Fibroblast of lung (primary cell): Measurements from ENCODE around the gene ZFHX2. TPM values are rescaled to one million over a fixed set of nuclear protein-coding genes. Genes with fewer than 3 reads are reported as not detected.

Experiments used
- DNase-seq, 2 donors: peaks; one replicate each; pipeline versions ENCODE4 v3.0.0 to v3.0.0-alpha.2; 2010; ENCODE audit warnings: low read depth in 2 of 2
- H2AFZ ChIP-seq: 2 replicates; pipeline ENCODE4 v1.5.1; 2012; ENCODE audit warnings: low read length, control low read depth, inconsistent platforms
- H3K27ac ChIP-seq: 2 replicates; pipeline ENCODE4 v1.5.1; 2011; ENCODE audit warnings: low read length, control low read depth; ENCODE audit not compliant: insufficient read depth
- H3K27me3 ChIP-seq: 2 replicates; pipeline ENCODE4 v1.5.1; 2011; ENCODE audit warnings: mild to moderate bottlenecking, low read length; ENCODE audit not compliant: control insufficient read depth, insufficient read depth
- H3K36me3 ChIP-seq: 2 replicates; pipeline ENCODE4 v1.5.1; 2011; ENCODE audit warnings: low read length; ENCODE audit not compliant: control insufficient read depth, insufficient read depth
- H3K4me1 ChIP-seq: 2 replicates; pipeline ENCODE4 v1.5.1; 2011; ENCODE audit warnings: low read length; ENCODE audit not compliant: control insufficient read depth, insufficient read depth; ENCODE audit errors: extremely low read depth
- H3K4me2 ChIP-seq: 2 replicates; pipeline ENCODE4 v1.5.1; 2011; ENCODE audit warnings: low read length, control low read depth; ENCODE audit not compliant: insufficient read depth; ENCODE audit errors: extremely low read depth
- H3K4me3 ChIP-seq, 4 experiments: fragments of 200-600 bp in 1 of 4; sonication (generic) in 1 of 4; replicated peaks in 1 of 4; 2 replicates each; pipeline ENCODE4 v1.5.1; 2011 to 2016; ENCODE audit warnings: low read length in 4 of 4, low read depth in 3 of 4, mild to moderate bottlenecking in 3 of 4, control low read depth in 2 of 4, inconsistent platforms in 1 of 4, mixed read lengths in 1 of 4; ENCODE audit not compliant: insufficient read depth in 1 of 4; ENCODE audit errors: control extremely low read depth in 1 of 4
- H3K79me2 ChIP-seq: 2 replicates; pipeline ENCODE4 v1.5.1; 2012; ENCODE audit warnings: mild to moderate bottlenecking, low read length, inconsistent platforms; ENCODE audit not compliant: control insufficient read depth, insufficient read depth
- H3K9ac ChIP-seq: 2 replicates; pipeline ENCODE4 v1.5.1; 2011; ENCODE audit warnings: mild to moderate bottlenecking, low read length, control low read depth; ENCODE audit not compliant: insufficient read depth
- H3K9me3 ChIP-seq: 2 replicates; pipeline ENCODE4 v1.5.1; 2012; ENCODE audit warnings: low read depth, low read length; ENCODE audit not compliant: control insufficient read depth, insufficient read depth
- H4K20me1 ChIP-seq: 2 replicates; pipeline ENCODE4 v1.5.1; 2011; ENCODE audit warnings: low read length; ENCODE audit not compliant: control insufficient read depth, insufficient read depth; ENCODE audit errors: extremely low read depth
- EZH2 ChIP-seq: IDR thresholded peaks from 2 replicates; pipeline ENCODE4 v1.5.1; 2012; ENCODE audit warnings: low read length, control low read depth, mild to moderate bottlenecking; ENCODE audit errors: missing control alignments
- polyA plus RNA-seq, 2 donors: library from polyadenylated mRNA; depleted of rRNA in 1 of 2; stranded (reverse) in 1 of 2; unstranded in 1 of 2; fragments of >200 nt; gene quantifications; 2 replicates each; pipeline ENCODE4 v1.2.1, GENCODE V29; 2011 to 2012; ENCODE audit warnings: missing spikeins in 1 of 2
- total RNA-seq: library from RNA; depleted of rRNA; stranded (reverse); fragments of >200 nt; gene quantifications from 2 replicates; pipeline ENCODE4 v1.2.1, GENCODE V29; 2014
- TF ChIP-seq, protein P1 (sequence below), 2 donors: IDR thresholded peaks in 1 of 2; conservative IDR thresholded peaks in 1 of 2; 1 replicate in 1 of 2; 2 replicates in 1 of 2; pipeline ENCODE4 v1.5.1; 2011 to 2012; ENCODE audit warnings: low read length in 2 of 2, control low read depth in 1 of 2, inconsistent platforms in 1 of 2, low read depth in 1 of 2, mild to moderate bottlenecking in 1 of 2

ZFHX2 gene
- total and polyA plus RNA-seq, 2 donors (not counting 1 experiment from before 2014, with no cell fraction given), result 0.33 TPM; not detected in 1

DNA sequence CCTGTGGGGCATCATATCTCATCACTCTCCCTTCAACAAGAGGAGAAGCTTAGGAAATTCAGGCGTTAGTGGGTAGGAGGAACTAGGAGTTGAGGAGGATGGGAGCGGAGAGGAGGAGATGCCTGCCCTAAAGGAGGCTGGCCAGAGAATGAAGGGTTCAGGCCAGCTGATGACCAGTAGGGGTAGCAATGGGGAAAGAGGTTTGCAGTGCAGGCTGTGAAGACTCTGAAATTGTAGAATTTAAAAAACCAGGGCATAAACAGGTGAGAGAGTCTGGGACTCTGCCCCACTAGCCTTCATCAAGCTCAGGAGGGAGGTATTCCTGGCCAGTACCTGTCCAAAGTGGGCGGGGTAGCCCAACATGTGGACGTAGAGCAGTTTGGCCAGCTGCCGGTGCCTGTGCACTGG, 15.2 kb upstream of the ZFHX2 start:
- no peaks in the 10 kb centered on the region for H4K20me1 ChIP-seq
- H3K4me1 ChIP-seq, result no peaks in the 10 kb centered on the region
- peak overlapping the region; percentile 95 for H2AFZ ChIP-seq
- H3K36me3 ChIP-seq, result no peaks in the 10 kb centered on the region
- peak overlapping the region; percentile 98 for H3K4me2 ChIP-seq
- DNase-seq, result peak in 1 of 2 donors; percentile 28
- peak overlapping the region; percentile 55 to 70 (median 64) for H3K4me3 ChIP-seq
- TF ChIP-seq, protein P1, sequence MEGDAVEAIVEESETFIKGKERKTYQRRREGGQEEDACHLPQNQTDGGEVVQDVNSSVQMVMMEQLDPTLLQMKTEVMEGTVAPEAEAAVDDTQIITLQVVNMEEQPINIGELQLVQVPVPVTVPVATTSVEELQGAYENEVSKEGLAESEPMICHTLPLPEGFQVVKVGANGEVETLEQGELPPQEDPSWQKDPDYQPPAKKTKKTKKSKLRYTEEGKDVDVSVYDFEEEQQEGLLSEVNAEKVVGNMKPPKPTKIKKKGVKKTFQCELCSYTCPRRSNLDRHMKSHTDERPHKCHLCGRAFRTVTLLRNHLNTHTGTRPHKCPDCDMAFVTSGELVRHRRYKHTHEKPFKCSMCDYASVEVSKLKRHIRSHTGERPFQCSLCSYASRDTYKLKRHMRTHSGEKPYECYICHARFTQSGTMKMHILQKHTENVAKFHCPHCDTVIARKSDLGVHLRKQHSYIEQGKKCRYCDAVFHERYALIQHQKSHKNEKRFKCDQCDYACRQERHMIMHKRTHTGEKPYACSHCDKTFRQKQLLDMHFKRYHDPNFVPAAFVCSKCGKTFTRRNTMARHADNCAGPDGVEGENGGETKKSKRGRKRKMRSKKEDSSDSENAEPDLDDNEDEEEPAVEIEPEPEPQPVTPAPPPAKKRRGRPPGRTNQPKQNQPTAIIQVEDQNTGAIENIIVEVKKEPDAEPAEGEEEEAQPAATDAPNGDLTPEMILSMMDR (conservative IDR thresholded peaks at IDR 0.05 in 1 of 2, IDR thresholded peaks at IDR 0.05 in 1 of 2; ENCODE audit: low read depth in 1 of 2, low read length in 2 of 2), result peak; percentile 18 to 38
- TF ChIP-seq EZH2, result no peak
- no peaks in the 10 kb centered on the region for H3K9me3 ChIP-seq
- no peaks in the 10 kb centered on the region for H3K27me3 ChIP-seq
- H3K79me2 ChIP-seq, result no peaks in the 10 kb centered on the region
- no peak overlapping the region for H3K27ac ChIP-seq
- H3K9ac ChIP-seq, result peak overlapping the region; percentile 50

DNA sequence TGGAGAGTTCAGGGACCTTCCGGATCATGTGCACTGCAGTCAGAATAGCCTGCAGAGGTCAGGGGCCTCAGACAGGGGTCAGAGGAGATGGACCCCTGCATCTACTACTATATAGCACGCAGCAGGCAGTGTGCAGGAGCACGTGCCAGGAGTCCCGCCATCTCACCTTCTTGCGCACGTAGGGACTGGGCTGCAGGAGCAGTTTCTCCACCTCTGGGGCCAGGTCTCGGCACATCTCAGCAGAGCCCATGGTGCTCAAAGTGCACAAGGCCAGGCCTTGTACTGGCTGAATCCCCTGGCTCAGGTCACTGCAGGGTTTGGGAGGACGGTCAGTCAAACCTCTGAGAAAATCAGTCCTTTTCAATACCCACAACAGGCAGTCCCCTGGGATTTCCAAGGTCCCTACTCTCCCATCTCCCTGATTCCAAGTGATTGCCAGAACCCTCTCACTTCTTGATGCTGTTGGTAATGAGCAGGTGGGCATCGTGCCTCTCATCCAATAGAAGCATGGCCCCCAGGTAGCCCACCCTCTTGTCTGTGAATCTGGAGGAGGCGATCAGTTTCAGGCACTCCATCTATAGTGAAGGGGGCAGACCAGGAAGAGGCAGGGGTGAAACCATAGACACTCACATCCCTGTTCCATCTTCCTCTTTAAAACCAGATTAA, 14.7 kb upstream of the ZFHX2 start:
- Histone ChIP-seq H3K4me1 (no peaks in the 10 kb centered on the region), H3K79me2 (no peaks in the 10 kb centered on the region), H3K27me3 (no peaks in the 10 kb centered on the region), H3K9me3 (no peaks in the 10 kb centered on the region), H3K27ac (no peak overlapping the region), H4K20me1 (no peaks in the 10 kb centered on the region), H3K9ac (no peak overlapping the region), H3K4me3 (no peak overlapping the region), H3K36me3 (no peaks in the 10 kb centered on the region), H3K4me2 (no peak overlapping the region), H2AFZ (no peak overlapping the region)
- TF ChIP-seq, protein P1 (conservative IDR thresholded peaks at IDR 0.05 in 1 of 2, IDR thresholded peaks at IDR 0.05 in 1 of 2; ENCODE audit: low read depth in 1 of 2, low read length in 2 of 2), result no peak
- TF ChIP-seq EZH2, result no peak
- no peak for DNase-seq

DNA sequence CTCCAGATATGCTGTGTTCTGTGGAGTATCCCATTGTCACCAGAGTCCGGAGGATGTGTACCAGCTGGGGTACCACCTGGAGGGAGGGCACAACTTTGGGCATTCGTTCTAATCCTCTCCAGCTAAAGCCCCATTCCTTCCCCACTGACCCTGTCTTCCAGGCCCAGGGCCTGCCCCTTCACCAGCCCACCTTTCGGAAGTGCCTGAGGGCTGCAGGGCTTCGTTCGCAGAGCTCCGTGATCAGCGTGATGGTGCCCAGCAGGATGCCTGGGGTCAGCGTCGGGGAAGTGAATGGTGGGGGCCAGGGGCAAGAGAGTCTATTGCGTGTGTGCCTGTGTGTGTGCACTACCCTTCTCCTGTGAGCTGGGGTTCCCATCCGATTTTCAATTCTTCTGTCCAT, 14.1 kb upstream of the ZFHX2 start:
- no peaks in the 10 kb centered on the region for H3K4me1 ChIP-seq
- H3K79me2 ChIP-seq, result no peaks in the 10 kb centered on the region
- H3K36me3 ChIP-seq, result no peaks in the 10 kb centered on the region
- no peak overlapping the region for H3K4me3 ChIP-seq
- no peaks in the 10 kb centered on the region for H3K27me3 ChIP-seq
- no peak overlapping the region for H3K4me2 ChIP-seq
- H2AFZ ChIP-seq, result no peak overlapping the region
- no peak overlapping the region for H3K9ac ChIP-seq
- H3K9me3 ChIP-seq, result no peaks in the 10 kb centered on the region
- H4K20me1 ChIP-seq, result no peaks in the 10 kb centered on the region
- no peak for DNase-seq
- TF ChIP-seq, protein P1 (conservative IDR thresholded peaks at IDR 0.05 in 1 of 2, IDR thresholded peaks at IDR 0.05 in 1 of 2; ENCODE audit: low read depth in 1 of 2, low read length in 2 of 2), result no peak
- TF ChIP-seq EZH2, result no peak
- H3K27ac ChIP-seq, result no peak overlapping the region
